RKO (cell line): ENCODE data around the gene SNRNP200.
"Not testable (repeated sequence)": the region's sequence is repeated elsewhere in the genome, so short reads cannot be mapped to it uniquely, and the experiment has no call there.

Experiments used
- DNase-seq: peaks from one replicate; pipeline ENCODE4 v3.0.0-alpha.2; 2016; ENCODE audit warnings: low spot score

SNRNP200 gene

DNA sequence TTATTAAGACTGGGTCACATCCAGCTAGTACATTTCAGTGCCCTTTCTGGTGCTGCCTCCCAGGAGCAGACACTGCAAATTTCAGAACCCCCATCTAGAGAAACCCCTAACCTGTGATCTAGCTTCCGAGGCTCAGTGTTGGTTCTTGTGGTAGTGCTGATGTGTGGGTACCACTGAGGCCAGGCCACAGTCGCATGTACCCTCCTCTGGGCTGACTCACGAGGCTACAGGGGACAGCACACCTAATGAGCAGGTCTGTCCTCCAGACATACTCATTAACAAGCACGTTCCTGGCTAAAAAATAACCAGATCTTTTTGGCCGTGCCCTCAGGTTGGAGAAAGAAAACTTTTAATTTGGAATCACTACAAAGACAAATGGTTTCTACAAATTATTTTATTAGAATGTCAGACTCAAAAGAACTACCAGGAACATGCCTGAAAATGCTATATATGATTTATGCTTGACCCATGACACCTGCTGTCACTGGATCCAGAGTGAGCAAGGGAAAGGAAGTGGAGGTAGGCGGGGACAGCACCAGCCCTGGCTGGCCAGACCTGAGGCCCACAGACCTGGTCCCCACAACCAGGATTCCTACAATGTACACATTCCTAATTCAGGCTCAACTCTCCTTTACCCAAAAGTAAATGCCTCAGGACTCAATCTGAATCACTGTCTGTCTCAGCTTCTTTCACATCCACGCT is 30.8 kb downstream of the SNRNP200 start:
- DNase-seq: no peak

GRCh38 chr2:96273763-96274162 is 31.6 kb downstream of the SNRNP200 start:
- no peak for DNase-seq

DNA sequence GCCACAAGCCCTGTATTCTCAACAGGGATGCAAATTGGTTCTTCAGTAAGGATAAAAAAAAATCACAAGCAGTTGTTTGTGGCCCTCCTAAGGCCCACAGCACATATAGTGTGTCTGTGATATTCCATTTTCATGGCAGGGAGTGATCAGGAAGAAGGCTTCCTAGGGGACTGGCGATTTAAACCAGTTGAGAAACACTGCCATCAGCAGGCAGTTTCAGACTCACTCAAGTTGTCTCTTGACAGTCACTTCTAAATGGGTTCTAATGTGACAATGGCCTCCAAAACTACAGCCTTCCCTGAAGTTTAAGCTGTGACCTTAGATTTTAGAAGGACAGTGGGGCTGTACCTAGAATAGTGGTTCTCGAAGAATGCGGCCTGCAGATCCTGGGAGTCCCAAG is 33.4 kb downstream of the SNRNP200 start:
- no peak for DNase-seq

DNA sequence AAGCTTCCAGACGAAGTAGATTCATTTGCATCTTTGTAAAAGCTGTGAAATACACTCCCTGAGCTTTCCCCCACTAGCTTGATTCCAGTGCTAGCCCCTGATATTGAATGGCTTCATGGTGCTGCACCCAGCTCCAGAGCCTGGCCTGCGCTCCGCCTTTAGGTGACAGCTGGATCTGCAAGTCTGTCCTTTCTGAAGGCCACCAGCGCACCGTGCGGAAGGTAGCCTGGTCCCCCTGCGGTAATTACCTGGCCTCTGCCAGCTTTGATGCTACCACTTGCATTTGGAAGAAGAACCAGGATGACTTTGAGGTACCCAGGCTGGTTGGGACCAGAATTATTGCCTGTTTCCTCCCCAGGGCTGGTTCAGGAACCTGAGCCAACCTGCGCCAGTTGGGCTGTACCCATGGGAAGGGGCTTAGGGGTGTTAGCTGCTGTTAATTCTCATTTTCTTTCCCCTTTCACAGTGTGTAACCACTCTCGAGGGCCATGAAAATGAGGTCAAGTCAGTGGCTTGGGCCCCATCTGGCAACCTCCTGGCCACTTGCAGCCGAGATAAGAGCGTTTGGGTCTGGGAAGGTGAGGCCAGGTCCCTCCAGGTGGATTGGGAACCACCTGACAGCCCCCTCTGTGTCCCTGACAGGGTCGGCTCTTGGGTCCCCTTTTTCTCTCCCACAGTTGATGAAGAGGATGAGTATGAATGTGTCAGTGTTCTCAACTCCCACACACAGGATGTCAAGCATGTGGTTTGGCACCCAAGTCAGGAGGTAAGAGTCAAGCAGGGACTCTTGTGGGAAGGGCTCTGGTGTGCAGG is 38.0 kb downstream of the SNRNP200 start:
- DNase-seq: peak; percentile 76

DNA sequence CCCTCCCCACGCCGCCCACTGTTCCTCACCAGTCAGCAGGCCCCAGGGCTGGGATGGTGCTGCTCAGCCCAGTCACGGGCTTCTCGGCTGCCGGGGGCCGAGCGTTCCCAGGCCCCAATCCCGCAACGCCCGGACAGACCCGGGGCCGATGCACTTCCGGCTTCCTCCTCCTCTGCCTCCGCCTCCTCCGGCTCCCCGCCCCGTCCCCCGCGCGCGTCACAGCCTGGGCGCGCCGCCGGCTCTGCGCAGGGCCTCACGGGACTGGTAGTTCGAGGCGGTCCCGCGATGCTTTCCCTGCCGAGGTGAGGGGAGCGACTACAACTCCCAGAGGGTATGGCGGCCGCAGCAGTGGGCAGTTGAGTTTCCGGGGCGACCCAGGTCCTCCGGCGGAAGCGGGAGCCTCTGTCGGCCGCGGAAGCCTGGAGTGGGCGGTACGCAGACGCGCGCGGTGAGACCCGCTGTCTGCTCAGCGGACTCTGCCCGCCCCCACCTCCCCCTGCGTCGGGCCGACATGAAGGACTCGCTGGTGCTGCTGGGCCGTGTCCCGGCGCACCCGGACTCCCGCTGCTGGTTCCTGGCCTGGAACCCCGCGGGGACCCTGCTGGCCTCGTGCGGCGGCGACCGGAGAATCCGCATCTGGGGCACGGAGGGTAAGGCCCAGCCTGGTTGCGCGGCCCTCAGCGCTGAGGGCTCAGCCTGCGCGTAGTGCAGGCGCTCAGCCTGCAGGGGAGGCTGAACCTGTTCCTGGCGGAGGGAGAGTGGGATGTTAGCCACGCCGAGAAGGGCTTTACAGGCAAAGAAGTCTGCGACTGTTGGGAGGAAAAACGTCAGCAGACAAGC is 39.3 kb downstream of the SNRNP200 start, which contains the start of the genes CIAO1 and TMEM127:
Gene CIAO1 (plus strand): TSS at position 386 of the 840 bp plus-strand sequence. CDS start 126 bp downstream, at position 512.
Gene TMEM127 (minus strand): TSS at position 158 of the 840 bp plus-strand sequence. CDS start 616 bp downstream, outside the sequence.
- peak; percentile 98 for DNase-seq

- DNase-seq: no peak
These were observed 40.0 kb downstream of the SNRNP200 start for GRCh38 chr2:96265349-96265839.

- DNase-seq: peak; percentile 62
These were observed 40.5 kb downstream of the SNRNP200 start for GRCh38 chr2:96264656-96265348.

- no peak for DNase-seq
These were observed 41.3 kb downstream of the SNRNP200 start for GRCh38 chr2:96264086-96264485.

- no peak for DNase-seq
These were observed 43.0 kb downstream of the SNRNP200 start for GRCh38 chr2:96262306-96262705.

DNA sequence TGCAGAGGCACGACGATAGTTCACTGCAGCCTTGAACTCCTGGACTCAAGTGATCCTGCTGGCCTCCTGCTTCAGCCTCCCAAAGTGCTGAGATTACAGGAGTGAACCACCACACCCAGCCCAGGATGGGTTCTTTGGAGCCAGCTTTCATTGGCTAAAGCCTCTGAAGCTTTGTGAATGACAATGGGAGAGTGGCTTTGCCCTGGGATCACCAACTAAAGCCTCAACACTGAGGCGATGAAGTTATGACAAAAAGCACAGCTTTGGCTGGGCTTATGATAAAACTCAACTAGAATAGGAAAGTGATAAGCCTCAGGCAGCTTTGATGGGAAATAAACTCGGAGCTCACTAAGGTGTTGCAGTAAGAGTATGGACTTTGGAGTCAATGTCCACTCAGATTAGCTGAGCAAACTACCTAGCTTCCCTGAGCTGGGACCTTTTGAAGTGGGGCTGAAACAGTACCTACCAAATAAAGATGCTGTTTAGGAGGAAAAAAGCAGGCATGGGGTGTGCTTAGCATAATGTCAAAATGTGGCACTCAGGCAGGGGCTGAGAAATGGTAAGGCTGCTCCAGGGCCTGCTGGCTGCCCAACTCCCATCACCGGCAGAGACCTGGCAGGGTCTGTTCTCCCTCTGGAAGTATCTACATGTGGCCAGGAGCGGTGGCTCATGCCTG is 43.9 kb downstream of the SNRNP200 start:
- no peak for DNase-seq

DNA sequence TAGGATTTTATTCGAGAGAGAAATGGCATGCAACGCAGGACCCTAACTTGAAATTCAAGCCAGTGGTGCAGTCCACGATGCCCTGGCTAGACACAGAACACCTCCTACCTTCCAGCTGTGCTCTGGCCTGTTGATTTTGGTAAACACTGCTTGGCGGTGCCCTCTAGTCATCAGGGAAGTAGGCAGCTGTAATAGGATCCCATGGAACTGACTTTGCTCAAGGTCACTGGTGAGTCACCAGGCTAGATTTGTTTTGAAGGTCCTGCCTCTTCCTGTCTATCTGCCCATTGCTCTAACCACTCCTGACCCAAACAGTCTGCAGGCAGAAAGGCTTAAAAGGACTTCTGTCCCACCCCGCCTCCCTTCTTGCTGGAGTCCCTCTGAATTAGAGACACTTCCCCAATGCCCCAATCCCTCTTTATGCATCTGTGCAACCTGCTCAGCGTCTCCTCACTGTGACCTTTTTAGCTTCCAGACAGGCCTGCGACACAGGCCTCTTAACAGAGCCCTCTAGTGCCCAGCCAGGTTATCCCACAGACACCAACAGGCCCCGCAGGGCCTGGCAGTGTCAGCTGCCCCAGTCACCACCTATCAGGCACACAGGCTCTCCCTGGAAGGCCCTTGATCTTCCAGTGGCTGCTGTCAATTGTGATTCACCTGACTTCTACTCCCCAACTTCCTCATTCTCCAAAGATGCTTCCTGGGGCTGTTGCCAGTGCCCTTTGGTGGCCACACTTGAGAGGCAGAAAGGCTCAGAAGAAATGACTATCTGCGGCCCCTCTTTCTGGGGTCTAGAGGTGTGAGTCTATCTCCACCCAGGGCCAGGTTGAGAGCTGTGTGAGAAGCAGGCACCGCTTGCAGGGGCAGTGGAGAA is 44.7 kb downstream of the SNRNP200 start:
- peak; percentile 97 for DNase-seq

DNA sequence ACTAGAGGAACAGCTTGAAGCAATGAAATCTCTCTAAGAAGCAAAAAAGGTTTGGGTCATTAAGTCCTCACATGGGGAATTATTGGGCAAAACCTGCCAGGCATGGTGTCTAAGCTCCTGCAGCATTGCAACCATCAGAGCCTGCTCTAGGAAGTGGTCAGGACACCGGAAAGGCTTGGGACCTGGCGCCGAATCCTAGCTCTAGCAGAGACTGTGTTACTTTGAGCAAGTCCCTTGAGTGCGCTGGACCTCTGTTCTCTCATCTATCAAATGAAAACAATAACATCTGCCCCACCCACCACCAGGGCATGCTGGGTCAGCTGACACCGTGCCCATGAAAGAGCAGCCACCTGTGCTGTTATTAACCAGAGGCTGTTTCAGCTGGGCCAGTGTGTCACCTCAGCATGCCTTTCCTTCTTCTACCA is 45.8 kb downstream of the SNRNP200 start:
- no peak for DNase-seq

- DNase-seq: no peak
These were observed 47.0 kb downstream of the SNRNP200 start for GRCh38 chr2:96258166-96259022.

DNA sequence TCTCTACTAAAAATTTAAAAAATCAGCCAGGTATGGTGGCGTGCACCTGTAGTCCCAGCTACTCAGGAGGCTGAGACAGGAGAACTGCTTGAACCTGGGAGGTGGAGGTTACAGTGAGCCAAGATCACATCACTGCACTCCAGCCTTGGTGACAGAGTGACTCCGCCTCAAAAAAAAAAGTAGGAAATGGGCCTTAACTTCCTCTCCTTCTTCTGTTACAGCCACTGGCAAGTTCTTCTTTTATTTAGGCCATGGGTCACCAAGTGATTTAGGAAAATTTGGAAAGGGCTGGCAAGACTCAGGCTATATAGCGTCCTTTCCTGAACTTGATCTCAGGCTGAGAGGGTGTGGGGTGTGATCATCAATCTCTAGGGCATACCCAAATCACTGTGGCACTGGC is 47.6 kb downstream of the SNRNP200 start:
- not testable (repeated sequence) for DNase-seq

DNA sequence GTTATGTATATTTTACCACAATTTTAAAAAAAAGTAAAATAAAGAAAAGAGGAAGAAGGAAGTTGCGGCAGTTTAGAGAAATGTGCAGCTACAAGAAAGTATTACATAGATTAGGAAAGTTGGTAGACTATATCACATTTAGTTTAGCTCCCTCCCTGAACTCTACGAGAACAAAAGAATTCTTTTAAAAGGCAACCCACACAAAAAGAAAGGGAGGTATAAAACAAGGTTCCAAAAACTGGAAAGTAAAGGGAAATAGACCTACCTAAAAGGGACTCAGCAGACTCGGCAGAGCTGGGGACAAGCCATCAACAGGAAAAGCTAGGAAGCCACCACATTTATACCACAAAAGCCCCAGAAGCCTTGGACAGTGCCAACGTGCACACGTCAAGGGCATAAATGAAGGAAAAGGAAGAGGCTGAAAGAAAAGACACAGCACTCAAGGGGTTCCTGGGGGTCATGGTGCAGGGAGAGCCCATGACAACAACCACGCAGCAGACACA is 48.7 kb downstream of the SNRNP200 start:
- DNase-seq: no peak

DNA sequence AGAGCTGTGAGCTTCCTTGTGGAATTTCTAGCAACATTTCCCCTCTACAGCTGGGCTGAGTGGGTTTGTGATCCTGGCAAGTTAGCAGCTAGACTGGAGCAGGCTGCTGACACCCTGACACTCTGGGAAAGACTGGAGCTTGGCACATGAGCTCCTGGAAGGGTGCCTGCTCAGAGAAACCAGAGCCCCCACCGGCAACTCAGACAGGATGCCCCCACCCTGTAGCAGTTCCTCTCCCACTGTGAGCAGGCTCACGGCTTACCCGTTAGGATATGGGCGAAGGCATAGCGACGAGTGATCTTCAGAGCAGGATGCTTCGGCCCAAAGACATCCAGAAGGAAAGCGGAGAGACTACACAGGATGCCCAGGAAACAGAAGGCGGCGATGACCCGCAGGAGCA is 50.8 kb downstream of the SNRNP200 start:
- no peak for DNase-seq

- DNase-seq: no peak
These were observed 52.3 kb downstream of the SNRNP200 start for GRCh38 chr2:96253006-96253405.

DNA sequence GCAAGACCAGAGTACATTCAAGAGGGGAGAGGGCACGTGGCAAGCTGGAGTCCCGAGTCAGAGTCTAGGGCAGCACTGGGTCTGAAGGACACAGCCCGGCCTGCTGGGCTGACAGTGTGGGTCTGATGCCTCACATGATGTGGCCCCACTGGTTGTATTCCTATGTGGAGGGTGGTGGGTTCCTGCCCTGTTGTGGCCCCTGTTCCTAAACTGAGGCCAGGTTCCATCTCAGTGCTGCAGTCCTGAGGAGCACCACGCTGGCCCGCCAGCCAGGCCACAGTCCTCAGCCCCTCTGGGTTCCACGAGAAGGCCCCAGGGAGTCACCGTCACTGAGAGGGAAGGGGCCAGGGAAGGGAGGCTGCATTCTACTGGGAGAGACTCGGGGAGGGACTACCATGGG is 52.8 kb downstream of the SNRNP200 start:
- no peak for DNase-seq
